H9 (cell line): ENCODE results near the gene TRMT1. TPM values are rescaled to one million over a fixed set of nuclear protein-coding genes. Genes with fewer than 3 reads are reported as not detected.

Source experiments
- DNase-seq: peaks from one replicate; pipeline ENCODE4 v3.0.0-alpha.2; 2017
- H2AFZ ChIP-seq: one replicate; pipeline ENCODE4 v1.6.1; 2013; ENCODE audit warnings: mild to moderate bottlenecking, low read length, control low read depth, moderate library complexity
- H2AK5ac ChIP-seq: 2 replicates; pipeline ENCODE4 v1.6.1; 2013; ENCODE audit warnings: low read length, control low read depth, mixed read lengths; ENCODE audit not compliant: insufficient read length
- H2BK120ac ChIP-seq: one replicate; pipeline ENCODE4 v1.6.1; 2013; ENCODE audit warnings: low read depth, mild to moderate bottlenecking, low read length, control low read depth, inconsistent platforms; ENCODE audit not compliant: poor library complexity, severe bottlenecking
- H2BK12ac ChIP-seq: 2 replicates; pipeline ENCODE4 v1.6.1; 2013; ENCODE audit warnings: low read length, control low read depth, mixed read lengths, low read depth; ENCODE audit not compliant: insufficient read length
- H2BK15ac ChIP-seq: 2 replicates; pipeline ENCODE4 v1.6.1; 2013; ENCODE audit warnings: low read depth, low read length, control low read depth
- H2BK20ac ChIP-seq: one replicate; pipeline ENCODE4 v1.6.1; 2013; ENCODE audit warnings: low read depth, mild to moderate bottlenecking, low read length, control low read depth, inconsistent platforms; ENCODE audit not compliant: poor library complexity, severe bottlenecking
- H2BK5ac ChIP-seq: 2 replicates; pipeline ENCODE4 v1.6.1; 2013; ENCODE audit warnings: low read length, control low read depth, mixed read lengths; ENCODE audit not compliant: insufficient read length
- H3K14ac ChIP-seq: 2 replicates; pipeline ENCODE4 v1.6.1; 2013; ENCODE audit warnings: low read length, control low read depth; ENCODE audit not compliant: insufficient read depth
- H3K18ac ChIP-seq: 2 replicates; pipeline ENCODE4 v1.6.1; 2013; ENCODE audit warnings: low read depth, mild to moderate bottlenecking, mixed read lengths, low read length, control low read depth; ENCODE audit not compliant: insufficient read length
- H3K23ac ChIP-seq: 2 replicates; pipeline ENCODE4 v1.6.1; 2013; ENCODE audit warnings: low read length, control low read depth, mixed read lengths, low read depth; ENCODE audit not compliant: insufficient read length
- H3K23me2 ChIP-seq: 2 replicates; pipeline ENCODE4 v1.6.1; 2013; ENCODE audit warnings: low read depth, mild to moderate bottlenecking, mixed read lengths, low read length, control low read depth; ENCODE audit not compliant: insufficient read length, poor library complexity, severe bottlenecking
- H3K27ac ChIP-seq: 2 replicates; pipeline ENCODE4 v1.5.1; 2013; ENCODE audit warnings: low read length, control low read depth, mixed read lengths, low read depth; ENCODE audit not compliant: insufficient read length
- H3K27me3 ChIP-seq: 2 replicates; pipeline ENCODE4 v1.6.1; 2013; ENCODE audit warnings: low read length, control low read depth, inconsistent platforms; ENCODE audit not compliant: insufficient read depth
- H3K4ac ChIP-seq: 2 replicates; pipeline ENCODE4 v1.6.1; 2013; ENCODE audit warnings: low read depth, mild to moderate bottlenecking, control low read depth, inconsistent platforms, low read length, moderate library complexity
- H3K4me1 ChIP-seq: 2 replicates; pipeline ENCODE4 v1.6.1; 2013; ENCODE audit warnings: low read length, control low read depth, inconsistent platforms; ENCODE audit not compliant: insufficient read depth
- H3K4me2 ChIP-seq: 2 replicates; pipeline ENCODE4 v1.6.1; 2013; ENCODE audit warnings: low read length, control low read depth, mixed read lengths; ENCODE audit not compliant: insufficient read length, insufficient read depth
- H3K56ac ChIP-seq: 2 replicates; pipeline ENCODE4 v1.6.1; 2013; ENCODE audit warnings: low read depth, mild to moderate bottlenecking, mixed read lengths, low read length, control low read depth; ENCODE audit not compliant: insufficient read length
- H3K79me1 ChIP-seq: 2 replicates; pipeline ENCODE4 v1.6.1; 2013; ENCODE audit warnings: low read depth, mild to moderate bottlenecking, moderate library complexity, low read length, control low read depth, inconsistent platforms; ENCODE audit not compliant: insufficient read depth, poor library complexity, severe bottlenecking
- H3K79me2 ChIP-seq: 2 replicates; pipeline ENCODE4 v1.6.1; 2013; ENCODE audit warnings: low read length, control low read depth, inconsistent platforms; ENCODE audit not compliant: insufficient read depth
- H3K9ac ChIP-seq: 2 replicates; pipeline ENCODE4 v1.6.1; 2013; ENCODE audit warnings: low read length, control low read depth, mixed read lengths; ENCODE audit not compliant: insufficient read length; ENCODE audit errors: extremely low read depth
- H3K9me3 ChIP-seq: one replicate; pipeline ENCODE4 v1.6.1; 2013; ENCODE audit warnings: low read depth, low read length, inconsistent platforms; ENCODE audit not compliant: control insufficient read depth
- H3T11ph ChIP-seq: one replicate; pipeline ENCODE4 v1.6.1; 2013; ENCODE audit warnings: mild to moderate bottlenecking, low read length, control low read depth, inconsistent platforms
- H4K20me1 ChIP-seq: one replicate; pipeline ENCODE4 v1.6.1; 2013; ENCODE audit not compliant: control insufficient read depth, insufficient read length, insufficient read depth
- H4K5ac ChIP-seq: 2 replicates; pipeline ENCODE4 v1.6.1; 2013; ENCODE audit warnings: low read depth, mild to moderate bottlenecking, mixed read lengths, low read length, control low read depth; ENCODE audit not compliant: insufficient read length
- H4K8ac ChIP-seq: replicated peaks from 2 replicates; pipeline ENCODE4 v1.6.1; 2013; ENCODE audit warnings: low read length, control low read depth, mixed read lengths, low read depth; ENCODE audit not compliant: insufficient read length
- H4K91ac ChIP-seq: 2 replicates; pipeline ENCODE4 v1.6.1; 2013; ENCODE audit warnings: low read depth, mild to moderate bottlenecking, moderate library complexity, mixed read lengths, low read length, control low read depth; ENCODE audit not compliant: insufficient read length
- H3K27ac Mint-ChIP-seq, 3 experiments: 2 replicates in 2 of 3; 3 replicates in 1 of 3; pipeline ENCODE4 v1.8.0; 2020 to 2021; ENCODE audit warnings: mixed read lengths in 3 of 3, mild to moderate bottlenecking in 1 of 3, moderate library complexity in 1 of 3
- H3K27me3 Mint-ChIP-seq: 2 replicates; pipeline ENCODE4 v1.8.0; 2021; ENCODE audit warnings: low read depth, mild to moderate bottlenecking, moderate library complexity, mixed read lengths
- H3K36me3 Mint-ChIP-seq, 3 experiments: 2 replicates in 2 of 3; 3 replicates in 1 of 3; pipeline ENCODE4 v1.8.0; 2020 to 2021; ENCODE audit warnings: low read depth in 3 of 3, mixed read lengths in 3 of 3; ENCODE audit not compliant: insufficient read depth in 1 of 3
- H3K4me1 Mint-ChIP-seq, 2 experiments: 2 replicates each; pipeline ENCODE4 v1.8.0; 2020; ENCODE audit warnings: mixed read lengths in 2 of 2
- H3K4me3 Mint-ChIP-seq, 2 experiments: 2 replicates in 1 of 2; 3 replicates in 1 of 2; pipeline ENCODE4 v1.8.0; 2020 to 2021; ENCODE audit warnings: mild to moderate bottlenecking in 2 of 2, mixed read lengths in 2 of 2, moderate library complexity in 1 of 2
- H3K9me3 Mint-ChIP-seq, 2 experiments: 2 replicates in 1 of 2; 3 replicates in 1 of 2; pipeline ENCODE4 v1.8.0; 2020; ENCODE audit warnings: mild to moderate bottlenecking in 2 of 2, mixed read lengths in 2 of 2, moderate library complexity in 1 of 2
- WGBS: extraction: QIAGEN DNeasy Blood & Tissue Kit; methylation state at CpG from one replicate; pipeline ENCODE4 v1.1.7; 2013; ENCODE audit warnings: missing lambda C conversion rate, low lambda C conversion rate, mixed read lengths; ENCODE audit not compliant: insufficient read length; ENCODE audit errors: extremely low coverage; 5-methylcytosine and 5-hydroxymethylcytosine counted together
- total RNA-seq: library from RNA; stranded (reverse); gene quantifications from 2 replicates; pipeline ENCODE4 v1.2.1, GENCODE V29; 2021
- TF ChIP-seq, protein P1 (sequence below): fragments of 200-600 bp; sonication (generic); conservative IDR thresholded peaks from 3 replicates; pipeline ENCODE4 v1.8.0; 2021; ENCODE audit warnings: antibody characterized with exemption, mild to moderate bottlenecking

Gene TRMT1
- total RNA-seq, 1 experiment from 2014 or later, result 95.7 TPM

DNA sequence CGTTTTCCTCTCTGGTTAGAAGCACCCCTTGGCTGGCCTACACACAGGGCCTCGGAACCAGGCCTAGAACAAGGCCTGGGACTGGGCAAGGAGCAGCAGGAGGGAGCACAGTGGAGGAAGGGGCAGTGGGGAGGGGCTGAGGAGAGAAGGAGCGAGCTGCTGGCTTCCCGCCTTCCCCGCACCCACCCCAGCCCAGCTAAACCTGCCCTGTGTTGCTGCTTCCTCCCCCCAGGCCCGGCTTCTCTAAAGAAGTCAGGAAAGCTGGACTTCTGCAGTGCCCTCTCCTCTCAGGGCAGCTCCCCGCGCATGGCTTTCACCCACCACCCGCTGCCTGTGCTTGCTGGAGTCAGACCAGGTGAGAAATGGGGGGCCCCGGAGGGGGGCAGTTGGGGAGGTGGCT lies 38.2 kb downstream of the TRMT1 start:
- Histone ChIP-seq H2AFZ (no peak overlapping the region), H3K27ac (no peak overlapping the region), H3K4ac (no peak overlapping the region), H2BK5ac (no peak overlapping the region), H3K27me3 (peaks cover 2% of the 10 kb centered on the region; the same call in 1 of the 2 replicates), H3K23ac (no peak overlapping the region), H4K5ac (no peak overlapping the region), H2BK20ac (no peak overlapping the region), H3T11ph (no peak overlapping the region), H4K8ac (no peak overlapping the region), H3K4me1 (peaks cover 12% of the 10 kb centered on the region; the same call in 1 of the 2 replicates), H2BK15ac (no peak overlapping the region), H3K18ac (no peak overlapping the region), H3K14ac (no peak overlapping the region; the same call in 1 of the 2 replicates), H4K20me1 (no peaks in the 10 kb centered on the region), H3K9me3 (no peaks in the 10 kb centered on the region), H3K56ac (no peak overlapping the region), H2BK120ac (no peak overlapping the region), H2AK5ac (no peak overlapping the region), H3K4me2 (no peak overlapping the region), H2BK12ac (no peak overlapping the region), H3K79me1 (no peaks in the 10 kb centered on the region), H3K23me2 (peaks cover 5% of the 10 kb centered on the region), H4K91ac (no peak overlapping the region), H3K79me2 (no peaks in the 10 kb centered on the region), H3K9ac (no peak overlapping the region)
- Mint-ChIP-seq H3K9me3 (no peaks in the 10 kb centered on the region), H3K27me3 (peaks cover 60% of the 10 kb centered on the region), H3K4me1 (peaks cover 25 to 58% of the 10 kb centered on the region in 2 experiments), H3K4me3 (no peak overlapping the region; a peak in 1 of 5 replicates), H3K36me3 (peaks cover 0 to 1% (median 0%) of the 10 kb centered on the region in 3 experiments; a peak in 1 of 7 replicates), H3K27ac (no peak overlapping the region)
- WGBS, result no CpG with 5 or more reads among the region's 10 CpGs
- DNase-seq, result no peak
- TF ChIP-seq, protein P1, sequence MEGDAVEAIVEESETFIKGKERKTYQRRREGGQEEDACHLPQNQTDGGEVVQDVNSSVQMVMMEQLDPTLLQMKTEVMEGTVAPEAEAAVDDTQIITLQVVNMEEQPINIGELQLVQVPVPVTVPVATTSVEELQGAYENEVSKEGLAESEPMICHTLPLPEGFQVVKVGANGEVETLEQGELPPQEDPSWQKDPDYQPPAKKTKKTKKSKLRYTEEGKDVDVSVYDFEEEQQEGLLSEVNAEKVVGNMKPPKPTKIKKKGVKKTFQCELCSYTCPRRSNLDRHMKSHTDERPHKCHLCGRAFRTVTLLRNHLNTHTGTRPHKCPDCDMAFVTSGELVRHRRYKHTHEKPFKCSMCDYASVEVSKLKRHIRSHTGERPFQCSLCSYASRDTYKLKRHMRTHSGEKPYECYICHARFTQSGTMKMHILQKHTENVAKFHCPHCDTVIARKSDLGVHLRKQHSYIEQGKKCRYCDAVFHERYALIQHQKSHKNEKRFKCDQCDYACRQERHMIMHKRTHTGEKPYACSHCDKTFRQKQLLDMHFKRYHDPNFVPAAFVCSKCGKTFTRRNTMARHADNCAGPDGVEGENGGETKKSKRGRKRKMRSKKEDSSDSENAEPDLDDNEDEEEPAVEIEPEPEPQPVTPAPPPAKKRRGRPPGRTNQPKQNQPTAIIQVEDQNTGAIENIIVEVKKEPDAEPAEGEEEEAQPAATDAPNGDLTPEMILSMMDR, result no peak
